Transverse colon (tissue), 4 donors: ENCODE data around the gene APOL4.

Experiments
- CTCF ChIP-seq, 5 experiments: fragments of 200-600 bp in 3 of 5; fragments of 450-650 bp in 2 of 5; sonication (generic) in 3 of 5; IDR thresholded peaks; 1 replicate in 2 of 5; 2 replicates in 3 of 5; pipeline ENCODE4 v1.5.1; 2016 to 2017; ENCODE audit warnings: antibody characterized with exemption in 5 of 5, inconsistent platforms in 3 of 5, mild to moderate bottlenecking in 2 of 5, moderate library complexity in 1 of 5
- POLR2AphosphoS5 ChIP-seq, 3 donors: sonication (generic); formaldehyde crosslinking; IDR thresholded peaks; one replicate each; pipeline ENCODE4 v1.6.1; 2016; ENCODE audit warnings: antibody characterized with exemption in 3 of 3

- TF ChIP-seq POLR2AphosphoS5 (IDR thresholded peaks at IDR 0.05) (no peak), CTCF (IDR thresholded peaks at IDR 0.05) (no peak)
Measured at GRCh38 chr22:36199001-36199551, 2.5 kb downstream of the APOL4 start.
